ENCODE data around the gene PRR29.
A peak's percentile ranks its signal among the peaks of the same experiment; 100 is the strongest.
"Not testable (repeated sequence)": the region's sequence is repeated elsewhere in the genome, so short reads cannot be mapped to it uniquely, and the experiment has no call there.

Gene PRR29

DNA sequence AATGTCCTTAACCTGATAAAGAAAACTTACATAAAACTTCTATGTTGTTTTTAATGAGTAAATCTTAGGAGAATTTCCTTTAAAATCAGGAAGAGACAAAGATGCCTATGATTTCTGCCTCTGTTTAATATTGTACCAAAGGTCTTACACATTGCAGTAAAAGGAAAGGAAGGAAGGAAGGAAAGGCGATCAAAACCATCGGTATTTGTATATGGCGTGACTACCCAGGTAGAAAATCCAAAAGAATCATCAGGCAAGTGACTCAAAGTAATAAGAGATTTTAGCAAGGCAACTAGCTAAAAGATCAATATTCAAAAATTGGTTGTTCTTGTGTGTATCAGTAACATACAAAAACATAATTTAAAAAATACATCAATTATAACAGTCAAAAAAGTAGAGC lies 18.8 kb downstream of the PRR29 start:
- DNase-seq, result no peak

DNA sequence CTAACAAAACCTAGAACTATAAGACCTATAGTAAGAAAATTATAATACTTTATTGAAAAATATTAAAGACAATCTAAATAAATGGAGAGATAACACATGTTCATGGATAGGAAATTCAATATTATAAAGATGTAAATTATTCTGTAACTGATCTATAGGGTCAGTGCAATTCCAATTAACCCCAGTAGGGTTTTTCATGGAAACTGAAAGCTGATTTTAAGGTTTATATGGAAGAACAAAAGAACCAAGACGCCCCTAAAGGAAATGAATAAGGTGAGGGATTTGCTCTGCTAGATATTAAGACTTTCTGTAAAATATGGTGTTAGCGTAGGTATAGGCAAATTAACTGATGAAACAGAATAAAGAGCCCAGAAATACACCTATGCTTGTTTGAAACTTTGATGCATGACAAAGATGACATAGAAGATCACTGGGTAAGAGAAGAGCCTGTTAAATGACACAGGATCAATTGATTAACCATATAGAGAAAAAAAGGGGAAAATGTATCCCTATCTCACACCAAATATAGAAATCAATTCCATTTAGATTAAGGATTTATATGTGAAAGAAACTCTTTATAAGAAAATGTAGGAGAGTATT lies 19.3 kb downstream of the PRR29 start:
- no peak for DNase-seq

DNA sequence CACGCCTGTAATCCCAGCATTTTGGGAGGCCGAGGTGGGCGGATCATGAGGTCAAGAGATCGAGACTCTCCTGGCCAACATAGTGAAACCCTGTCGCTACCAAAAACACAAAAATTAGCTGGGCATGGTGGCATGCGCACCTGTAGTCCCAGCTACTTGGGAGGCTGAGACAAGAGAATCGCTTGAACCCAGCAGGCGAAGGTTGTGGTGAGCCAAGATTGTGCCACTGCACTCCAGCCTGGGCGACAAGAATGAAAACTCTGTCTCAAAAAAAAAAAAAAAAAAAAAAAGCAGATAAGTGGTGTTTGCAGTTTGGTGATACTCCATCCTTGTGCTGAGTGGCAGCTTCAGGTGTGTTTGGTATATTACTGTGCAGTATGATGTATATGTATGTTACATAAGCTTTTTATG lies 21.4 kb downstream of the PRR29 start:
- DNase-seq, result not testable (repeated sequence)

DNA sequence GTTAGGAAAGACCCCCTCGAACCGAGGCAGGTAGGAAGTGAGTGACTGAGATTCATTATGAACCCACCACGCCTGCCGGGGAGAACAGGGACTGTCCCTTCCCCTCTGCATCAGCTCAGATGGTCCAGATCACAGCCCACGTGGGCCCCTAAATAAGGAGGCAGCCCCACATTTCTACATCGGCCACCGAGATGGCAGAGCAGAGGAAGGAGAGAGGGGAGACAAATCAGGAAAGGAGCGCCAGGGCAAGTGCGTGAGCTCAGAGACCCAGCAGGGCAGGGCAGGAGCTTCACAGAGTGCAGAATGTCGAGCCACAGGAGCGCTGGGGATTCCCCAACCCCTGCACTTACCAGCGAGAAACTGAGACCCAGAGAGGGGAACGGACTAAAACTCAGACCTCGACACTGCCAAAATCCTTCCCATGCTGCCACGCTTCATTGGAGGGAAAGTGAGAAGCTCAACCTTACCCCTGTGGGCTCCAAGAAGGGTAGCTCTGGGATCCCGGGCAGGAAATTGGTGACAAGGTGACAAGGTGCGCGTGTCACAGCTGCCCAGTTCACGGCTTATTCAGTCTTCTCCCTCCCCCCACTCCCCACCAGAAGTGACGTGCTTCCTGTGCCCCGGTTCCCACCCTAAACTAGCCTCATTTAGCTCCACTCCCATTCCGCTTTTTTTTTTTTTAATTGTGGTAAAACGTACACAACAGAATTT lies 22.1 kb downstream of the PRR29 start, which contains the start of gene ICAM2:
TSS of gene ICAM2 (minus strand) at position 578 of the 711 bp plus-strand sequence. CDS start 13,942 bp downstream, outside the sequence.
- DNase-seq, result peak; percentile 87

DNA sequence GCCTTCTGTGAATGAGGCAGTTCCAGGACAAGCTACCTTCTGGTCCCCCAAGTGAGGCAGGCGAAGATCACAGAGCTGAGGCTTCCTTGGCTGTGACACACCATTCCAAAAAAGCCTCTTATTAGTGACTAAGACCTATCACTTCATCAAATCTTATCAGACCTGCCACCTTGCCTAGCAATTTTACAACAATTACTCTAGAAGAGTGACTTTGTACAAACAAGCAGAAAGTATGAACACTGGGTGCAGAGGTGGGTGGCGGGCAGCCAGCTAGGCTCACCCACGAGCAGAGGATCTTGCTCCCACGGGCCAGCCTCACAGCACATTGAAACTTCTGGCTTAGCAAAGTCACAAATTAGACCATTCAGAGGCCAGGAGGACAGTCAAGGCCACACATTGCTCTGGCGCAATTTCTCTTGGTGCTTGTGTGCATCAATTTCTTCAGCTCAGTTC lies 24.5 kb downstream of the PRR29 start:
- DNase-seq, result no peak

DNA sequence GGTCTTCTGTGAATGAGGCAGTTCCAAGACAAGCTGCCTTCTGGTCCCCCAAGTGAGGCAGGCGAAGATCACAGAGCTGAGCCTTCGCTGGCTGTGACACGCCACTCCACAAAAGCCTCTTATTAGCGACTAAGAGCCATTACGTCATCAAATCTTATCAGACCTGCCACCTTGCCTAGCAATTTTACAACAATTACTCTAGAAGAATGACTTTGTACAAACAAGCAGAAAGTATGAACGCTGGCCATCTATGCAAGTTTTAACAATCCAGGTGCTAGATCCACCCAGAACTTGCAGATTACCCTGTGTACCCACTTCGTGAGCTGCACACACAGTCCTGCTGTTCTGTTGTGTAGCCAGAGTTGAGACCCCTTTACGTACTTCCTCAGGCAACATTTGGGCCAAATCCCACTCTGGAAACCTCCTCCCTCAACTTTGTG lies 26.1 kb downstream of the PRR29 start:
- DNase-seq, result no peak

DNA sequence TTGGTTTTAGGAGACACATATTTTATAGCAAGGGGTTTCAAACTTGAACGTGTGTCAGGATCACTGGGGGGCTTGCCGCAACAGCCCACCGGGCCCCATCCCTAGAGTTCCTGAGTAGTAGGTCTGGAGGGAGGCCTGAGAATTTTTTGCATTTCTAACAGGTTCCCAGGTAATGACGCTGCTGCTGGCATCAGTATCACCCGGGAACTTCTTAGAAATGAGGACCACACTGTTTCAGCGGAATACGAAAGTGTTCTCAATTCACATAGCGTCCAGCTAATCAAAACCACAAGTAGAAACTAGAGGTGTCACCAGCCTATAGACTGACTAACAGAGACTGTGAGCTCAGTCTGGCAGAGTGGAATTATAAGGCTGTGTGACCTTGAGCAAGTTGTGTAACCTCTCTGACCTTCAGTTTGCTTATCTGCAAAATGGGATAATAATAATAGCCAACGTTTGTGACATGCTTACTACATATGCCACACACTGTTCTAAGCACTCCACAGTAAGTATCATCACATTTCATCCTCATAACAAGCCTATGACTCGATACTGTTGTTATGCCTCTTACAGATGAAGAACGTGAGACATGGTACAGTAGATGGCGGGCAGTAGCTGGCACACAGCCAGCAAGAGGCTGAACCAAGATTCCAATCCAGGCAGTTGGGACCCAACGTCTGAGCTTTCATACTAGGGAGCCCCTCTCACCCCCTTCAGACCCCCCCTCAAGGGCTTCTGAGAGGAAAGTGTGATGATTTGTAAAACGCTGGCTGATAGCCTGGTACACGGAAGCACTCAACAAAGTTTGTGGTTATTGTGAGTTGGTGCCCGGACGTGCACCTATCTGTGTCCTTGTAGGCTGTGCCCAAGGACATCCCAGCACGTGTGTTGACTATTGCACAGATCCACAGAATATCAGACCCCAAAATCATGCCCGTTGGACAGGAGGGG lies 26.9 kb downstream of the PRR29 start:
- peak; percentile 25 to 43 for DNase-seq

DNA sequence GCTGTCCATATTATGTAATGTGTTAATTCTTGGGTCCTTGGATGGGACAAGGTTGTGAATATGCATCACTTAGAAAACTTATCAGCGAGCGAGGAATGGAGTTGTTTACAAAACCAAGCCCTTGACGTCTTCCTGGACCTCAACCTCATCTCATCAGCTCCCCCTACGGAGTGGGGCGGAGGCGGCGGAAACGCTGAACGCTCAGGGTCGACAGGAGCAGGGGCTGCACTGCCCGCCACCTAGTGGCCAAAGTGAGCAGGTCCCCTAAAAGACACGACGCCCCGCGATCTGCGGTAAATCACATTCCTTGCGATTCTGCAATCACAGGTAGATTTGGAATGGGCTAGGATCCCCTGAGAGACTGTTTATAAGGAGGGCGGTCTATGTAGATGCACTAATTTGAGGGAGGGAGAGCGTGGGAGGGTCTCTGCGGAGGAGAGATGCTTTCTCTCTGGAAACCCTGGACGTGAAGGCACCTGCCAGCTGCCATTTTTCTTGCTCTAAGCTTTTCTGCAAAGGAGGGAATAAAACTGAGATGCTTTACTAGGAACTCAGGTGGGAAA lies 27.7 kb downstream of the PRR29 start:
- DNase-seq, result peak; percentile 87 to 88

DNA sequence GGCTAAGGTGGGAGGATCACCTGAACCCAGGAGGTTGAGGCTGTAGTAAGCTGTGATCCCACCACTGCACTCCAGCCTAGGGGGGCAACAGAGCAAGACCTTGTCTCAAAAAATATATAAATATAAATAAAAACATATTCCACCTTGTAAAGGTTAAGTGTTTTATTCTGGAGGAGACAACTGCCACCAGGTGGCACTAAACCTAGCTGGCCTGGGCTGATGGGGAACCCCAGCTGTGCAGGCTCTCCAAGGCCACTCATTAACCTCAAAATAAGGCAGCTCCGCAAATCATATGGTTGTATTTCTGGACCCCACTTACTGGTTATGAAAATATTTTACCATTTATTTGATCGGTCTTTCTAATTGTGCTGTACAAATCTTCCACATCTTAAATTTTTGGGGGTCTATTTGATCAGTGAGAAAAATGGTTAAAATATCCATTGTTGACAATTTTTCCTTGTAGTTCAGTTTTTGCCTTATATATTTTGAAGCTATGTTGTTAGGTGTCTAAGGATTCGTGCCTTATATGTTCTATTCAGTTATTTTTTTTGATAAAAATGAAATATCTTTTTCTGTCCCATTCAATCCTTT lies 30.8 kb downstream of the PRR29 start:
- DNase-seq, result peak; percentile 70 to 77

DNA sequence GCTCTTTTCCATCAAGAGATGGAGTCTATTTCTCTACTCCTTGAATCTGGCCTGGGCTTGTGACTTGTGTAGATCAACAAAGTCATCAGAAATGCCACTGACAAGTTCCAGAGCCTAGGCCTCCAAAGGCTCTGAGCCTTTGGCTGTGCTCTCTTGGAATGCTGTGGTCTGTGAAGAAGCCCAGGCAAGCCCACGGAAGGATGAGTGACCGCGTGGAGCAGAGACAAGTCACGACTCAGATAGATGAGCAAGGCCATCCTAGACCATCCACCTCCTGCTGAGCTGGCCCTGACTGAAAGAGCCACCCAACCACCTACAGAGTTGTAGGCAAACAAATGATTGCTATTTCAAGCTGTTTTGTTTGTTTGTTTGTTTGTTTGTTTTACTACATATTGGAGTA lies 33.9 kb downstream of the PRR29 start:
- no peak for DNase-seq

DNA sequence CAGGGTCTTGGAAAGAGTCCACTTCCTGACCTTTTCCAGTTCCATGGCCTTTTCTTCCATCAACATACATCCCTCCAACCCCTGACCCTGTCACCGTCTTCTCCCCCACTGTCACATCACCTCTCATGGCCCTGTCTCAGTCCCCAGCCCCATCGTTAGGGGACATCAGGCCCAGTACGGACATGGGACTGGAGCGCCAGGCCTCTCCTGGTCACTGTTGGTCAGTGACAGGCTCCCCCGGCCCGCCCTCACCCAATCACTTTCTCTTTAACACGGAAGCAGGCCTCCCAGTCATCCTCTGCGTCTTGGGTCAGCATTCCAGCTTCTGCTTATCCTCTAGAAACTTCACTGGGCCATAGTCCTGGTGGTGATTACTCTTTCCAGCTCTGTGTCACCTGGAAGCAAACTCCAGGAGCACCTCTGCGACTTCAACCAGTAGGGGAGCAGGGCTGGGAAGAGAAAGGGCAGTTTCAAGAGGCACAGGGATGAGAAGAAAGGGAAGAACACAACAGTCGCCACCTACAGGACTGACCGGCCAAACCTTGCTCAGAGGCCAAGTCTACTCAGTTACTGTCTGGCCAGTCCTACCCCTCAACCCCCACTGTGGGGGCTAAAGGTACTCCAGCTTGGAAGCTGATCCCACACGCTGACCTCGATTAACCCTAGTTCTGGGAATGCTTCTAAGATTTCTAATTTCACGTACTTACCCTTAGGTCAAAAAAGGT lies 38.2 kb downstream of the PRR29 start:
- no peak for DNase-seq

DNA sequence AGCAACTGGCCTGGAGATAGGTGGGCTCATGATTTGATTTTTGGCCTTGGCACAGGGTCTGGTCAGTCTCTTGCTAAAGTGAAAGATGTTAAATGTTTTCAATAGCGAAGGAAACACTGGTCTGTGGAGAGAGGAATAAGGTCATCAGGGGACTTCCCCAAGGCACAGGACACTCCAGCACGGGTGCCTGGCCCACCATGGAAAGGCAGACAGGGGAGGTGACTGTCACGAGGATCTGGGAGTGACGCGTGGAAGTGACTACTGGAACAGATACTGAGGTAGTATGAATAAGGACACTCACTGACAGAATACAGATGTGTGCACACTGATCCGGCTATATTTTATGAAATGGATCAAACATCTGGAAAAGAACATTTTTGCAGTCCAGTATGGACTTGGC lies 39.0 kb downstream of the PRR29 start:
- no peak for DNase-seq

DNA sequence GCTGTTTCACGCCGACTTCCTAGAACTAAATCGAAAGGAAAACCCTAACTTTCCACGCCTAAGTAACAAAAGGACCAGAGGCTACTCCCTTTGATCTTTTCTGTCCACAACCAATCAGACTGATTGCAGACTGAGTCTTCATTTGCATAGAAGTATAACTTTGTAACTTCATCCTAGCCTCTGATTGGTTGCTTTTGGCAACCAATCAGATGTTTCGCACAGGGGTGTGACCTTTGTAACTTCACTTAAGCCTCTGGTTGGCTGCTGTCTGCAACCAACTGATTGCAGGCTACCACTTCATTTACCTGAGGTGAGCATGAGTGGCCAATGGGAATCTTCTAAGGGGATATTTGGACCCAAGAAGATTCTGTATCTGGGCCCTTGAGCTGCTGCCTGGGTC lies 39.7 kb downstream of the PRR29 start:
- no peak for DNase-seq

DNA sequence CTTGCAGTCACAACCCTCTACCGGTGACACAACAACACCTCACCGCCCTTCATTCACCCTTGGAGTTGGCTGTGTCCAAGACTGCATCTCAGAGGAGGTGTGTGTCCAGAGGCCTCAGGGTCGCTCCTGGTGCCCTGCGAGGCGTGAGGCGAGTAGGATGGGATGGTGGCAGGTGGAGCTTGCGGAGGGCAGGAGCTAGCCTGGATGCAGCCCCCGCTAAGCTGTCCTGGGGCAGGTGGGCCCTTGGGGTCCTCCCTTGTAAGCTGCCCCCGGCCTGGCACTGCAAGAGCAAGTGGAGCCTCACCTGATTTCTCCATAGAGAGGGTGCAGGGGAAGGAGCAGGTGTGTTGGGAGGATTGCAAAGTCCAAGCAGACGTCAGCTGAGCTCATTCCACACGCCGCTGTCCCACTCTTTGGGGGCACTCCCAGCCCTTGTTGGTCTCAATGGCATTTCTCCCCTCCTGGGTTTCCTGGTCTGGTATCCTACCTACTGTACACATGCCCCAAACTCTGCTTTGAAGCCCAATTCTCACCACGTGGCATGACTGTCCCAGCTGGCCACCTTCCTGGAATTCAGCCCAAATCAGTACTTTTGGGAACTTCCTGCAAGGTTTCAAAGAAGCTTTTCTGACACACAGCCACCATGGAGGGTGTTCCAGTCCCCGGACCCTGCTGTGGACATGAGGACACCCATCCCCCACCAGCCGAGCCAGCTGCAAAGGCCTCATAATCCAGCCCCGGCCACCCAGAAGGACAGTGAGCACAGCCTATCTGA lies 40.4 kb downstream of the PRR29 start:
- DNase-seq, result no peak

DNA sequence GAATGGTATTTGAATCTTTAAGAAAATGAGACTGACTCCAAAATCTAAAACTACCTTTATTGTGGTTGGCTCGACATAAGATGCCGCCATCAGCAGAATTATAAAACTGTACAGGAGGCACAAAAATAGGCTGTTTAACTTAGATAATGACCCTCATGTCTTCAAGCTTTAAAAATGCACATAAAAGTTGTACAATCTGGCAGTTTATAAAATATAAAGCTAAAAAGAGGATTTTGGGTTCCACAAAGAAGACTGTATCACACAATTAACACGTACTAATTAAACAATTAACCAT lies 40.9 kb downstream of the PRR29 start:
- no peak for DNase-seq

DNA sequence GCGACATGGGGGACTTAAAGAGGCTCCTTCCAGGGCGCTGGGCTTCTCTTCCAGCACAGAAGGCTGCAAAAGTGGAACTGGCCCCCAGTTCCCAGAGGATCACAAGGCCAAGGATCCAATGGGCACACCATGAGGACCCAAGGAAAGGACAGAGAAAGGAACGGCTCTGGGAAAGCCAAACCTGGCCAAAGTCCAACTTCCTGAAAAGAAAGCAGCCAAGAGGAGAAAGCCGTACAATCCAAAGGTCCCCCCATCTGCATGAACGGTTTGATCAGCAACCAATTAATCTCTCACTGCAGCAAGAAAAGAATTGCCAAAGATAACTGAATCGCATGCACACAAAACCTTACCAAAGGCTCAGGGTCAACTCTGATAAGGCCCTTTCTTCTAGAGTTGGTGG lies 42.1 kb downstream of the PRR29 start:
- no peak for DNase-seq

DNA sequence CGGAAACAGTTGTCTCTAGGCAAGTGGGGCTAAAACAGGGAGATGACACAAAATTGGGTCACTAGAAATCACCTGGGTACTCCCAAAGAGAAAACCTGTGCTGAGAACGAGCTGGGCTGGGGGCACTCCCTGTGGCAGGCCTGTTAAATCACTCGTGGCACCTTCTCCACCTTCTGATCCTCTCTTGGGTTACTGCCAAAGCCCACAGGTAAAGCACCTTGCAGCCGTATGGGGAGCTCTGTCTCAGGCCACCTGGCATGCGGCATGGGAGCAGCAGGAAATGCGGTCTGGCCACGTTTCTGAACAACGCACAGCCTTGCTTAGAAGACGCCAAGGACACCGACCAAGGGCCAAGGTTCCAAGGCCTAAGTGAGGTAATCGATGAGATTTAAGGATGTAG lies 43.8 kb downstream of the PRR29 start:
- DNase-seq, result no peak

DNA sequence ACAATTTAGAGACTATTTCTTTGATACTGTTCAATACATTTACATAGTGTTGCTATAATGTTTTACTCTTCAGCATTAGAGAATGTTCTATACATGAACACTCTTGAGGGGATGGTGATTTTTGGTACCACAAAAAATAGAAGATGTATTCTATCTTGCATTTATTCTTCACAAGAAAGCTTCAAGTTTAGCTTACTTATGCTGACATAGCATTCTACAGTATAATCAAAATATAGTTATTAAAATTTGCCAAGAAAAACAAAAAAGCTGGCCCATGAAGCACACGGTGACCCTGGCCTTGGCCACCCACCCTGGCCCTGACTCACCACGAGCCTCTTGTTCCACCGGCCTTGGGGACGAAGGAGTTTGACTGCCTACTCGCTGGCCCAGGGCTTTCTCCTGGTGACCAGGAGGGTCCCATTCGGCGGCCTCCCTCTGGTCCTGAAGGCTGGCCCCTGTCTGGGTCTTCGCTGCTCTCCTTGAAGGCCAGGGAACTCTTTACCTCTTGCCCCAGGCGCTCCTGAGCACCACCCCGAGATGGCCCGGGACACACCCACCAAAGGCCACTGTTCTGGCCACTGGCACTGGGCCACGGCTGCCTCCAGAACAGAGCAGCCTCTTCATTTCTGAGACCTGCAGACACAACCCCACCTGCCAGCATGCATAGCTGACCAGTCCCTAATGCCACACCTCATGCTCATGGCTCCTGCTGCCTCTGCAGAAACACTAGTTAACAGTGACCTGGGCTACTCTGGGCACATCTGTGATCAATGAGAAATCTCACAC lies 44.7 kb downstream of the PRR29 start:
- DNase-seq, result no peak

DNA sequence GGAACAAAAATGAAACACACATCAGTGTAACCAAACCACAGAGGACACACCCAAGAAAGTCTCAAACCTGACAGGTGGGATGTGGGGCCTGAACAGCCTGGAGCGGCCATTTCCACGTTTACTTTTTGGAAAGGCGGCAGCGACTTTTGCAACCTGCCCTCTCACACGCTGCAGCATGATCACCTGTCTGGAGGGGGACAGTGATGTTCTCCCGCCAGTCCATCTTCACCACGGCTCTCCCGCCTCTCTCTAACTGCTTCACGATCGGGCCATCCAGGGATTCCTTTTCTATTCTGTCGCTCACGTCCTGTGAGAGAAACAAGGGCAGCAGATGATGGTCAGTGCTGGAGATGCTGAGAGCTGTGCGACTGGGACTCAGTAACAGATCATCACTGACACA lies 47.0 kb downstream of the PRR29 start:
- no peak for DNase-seq

DNA sequence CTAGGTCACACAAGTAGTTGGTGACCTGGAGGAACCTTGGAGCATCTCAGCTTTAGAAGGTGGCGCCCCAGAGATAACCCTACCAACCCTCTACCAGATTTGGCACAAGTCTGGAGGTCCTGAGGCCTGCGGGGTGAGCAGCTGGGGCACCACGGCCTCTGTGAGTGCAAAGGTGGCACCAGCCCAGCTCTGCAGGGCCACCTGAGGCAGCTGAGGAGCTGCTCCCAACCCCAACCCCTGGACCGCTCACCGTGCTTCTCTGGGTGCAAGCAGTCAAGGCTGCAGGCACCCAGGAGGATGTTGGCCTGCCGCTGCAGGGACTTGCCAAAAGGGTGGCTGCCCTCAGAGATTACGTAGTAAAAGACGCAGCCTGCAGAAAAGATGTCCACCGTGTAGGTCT lies 50.7 kb downstream of the PRR29 start:
- no peak for DNase-seq

DNA sequence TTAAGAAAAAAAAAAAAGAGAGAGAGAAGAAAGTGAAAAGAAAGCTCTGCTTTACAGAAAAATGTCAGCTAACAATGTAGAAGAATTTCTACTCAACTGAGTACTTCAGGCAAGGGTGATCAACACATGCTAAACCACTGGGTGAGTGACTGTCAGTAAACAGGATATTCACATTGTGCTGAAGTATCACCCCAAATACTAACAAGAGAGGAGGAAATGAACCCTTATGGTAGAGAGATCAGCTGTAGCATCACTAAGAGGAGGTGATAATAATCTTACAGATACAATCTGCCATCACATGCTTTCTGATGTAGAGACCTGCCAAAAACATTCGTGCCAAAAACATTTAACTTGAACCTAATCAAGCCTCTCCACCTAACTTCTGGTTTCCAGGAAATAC lies 53.0 kb downstream of the PRR29 start:
- DNase-seq, result no peak
